Left renal cortex interstitium (tissue), 4 donors: ENCODE data around the gene APBA1. TPM values are rescaled to one million over a fixed set of nuclear protein-coding genes. Genes with fewer than 3 reads are reported as not detected.
A peak's percentile ranks its signal among the peaks of the same experiment; 100 is the strongest.
"Not testable (repeated sequence)": the region's sequence is repeated elsewhere in the genome, so short reads cannot be mapped to it uniquely, and the experiment has no call there.

Experiments used
- DNase-seq, 4 donors: peaks; one replicate each; pipeline ENCODE4 v3.0.0-alpha.2; 2013; ENCODE audit warnings: low read depth in 4 of 4, low spot score in 2 of 4, missing footprints in 1 of 4
- polyA plus RNA-seq, 4 donors: library from polyadenylated mRNA; unstranded; fragments of 120-200 nt; gene quantifications; one replicate each; pipeline ENCODE4 v1.2.1, GENCODE V29; 2013; ENCODE audit not compliant: insufficient read length in 4 of 4

Gene APBA1
- polyA plus RNA-seq, 4 donors, result 13.6 to 17.8 (median 16.6) TPM

DNA sequence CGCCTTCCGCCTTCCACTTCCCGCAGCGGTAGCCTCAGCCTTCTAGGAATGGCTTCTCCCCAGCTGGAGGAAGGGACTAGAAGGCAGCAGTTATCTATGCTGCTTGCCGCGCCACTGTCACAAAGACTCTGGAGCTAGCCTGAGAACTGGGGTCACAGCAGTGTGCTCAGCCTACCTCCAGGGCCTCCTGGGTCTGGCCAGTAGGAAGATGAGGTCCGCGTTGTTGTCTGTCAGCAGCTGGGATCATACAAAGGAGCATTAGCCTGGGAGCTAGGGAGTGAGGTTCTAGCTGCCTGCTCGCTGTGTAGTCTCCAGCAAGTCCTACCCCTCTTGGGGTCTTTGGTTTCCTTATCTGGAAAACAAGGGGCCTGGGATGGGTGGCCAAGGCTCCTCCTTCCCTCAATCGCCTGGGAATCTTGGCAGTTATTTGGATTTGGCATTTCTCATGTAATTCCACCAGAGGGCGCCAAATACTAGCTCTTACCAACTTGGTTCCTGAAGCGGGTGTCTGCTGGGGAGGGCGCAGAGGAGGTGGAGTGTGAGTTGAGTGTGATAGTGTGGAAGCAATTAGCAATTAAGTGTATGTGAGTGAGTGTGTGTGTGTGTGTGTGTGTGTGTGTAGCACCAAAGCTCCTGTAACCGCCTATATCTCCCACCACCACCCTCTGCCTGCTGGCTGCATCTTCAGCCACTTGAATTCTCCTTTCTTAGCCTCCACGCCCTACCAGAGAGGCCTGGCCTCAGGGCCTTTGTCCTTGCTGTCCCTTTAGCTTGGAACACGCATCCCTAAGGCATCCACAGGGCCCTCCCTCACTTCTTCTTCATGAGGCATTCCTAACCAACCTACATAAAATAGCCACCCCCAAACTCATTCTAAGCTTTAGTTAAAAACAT lies 250.0 kb downstream of the APBA1 start:
- peak in 1 of 4 donors; percentile 65 for DNase-seq

DNA sequence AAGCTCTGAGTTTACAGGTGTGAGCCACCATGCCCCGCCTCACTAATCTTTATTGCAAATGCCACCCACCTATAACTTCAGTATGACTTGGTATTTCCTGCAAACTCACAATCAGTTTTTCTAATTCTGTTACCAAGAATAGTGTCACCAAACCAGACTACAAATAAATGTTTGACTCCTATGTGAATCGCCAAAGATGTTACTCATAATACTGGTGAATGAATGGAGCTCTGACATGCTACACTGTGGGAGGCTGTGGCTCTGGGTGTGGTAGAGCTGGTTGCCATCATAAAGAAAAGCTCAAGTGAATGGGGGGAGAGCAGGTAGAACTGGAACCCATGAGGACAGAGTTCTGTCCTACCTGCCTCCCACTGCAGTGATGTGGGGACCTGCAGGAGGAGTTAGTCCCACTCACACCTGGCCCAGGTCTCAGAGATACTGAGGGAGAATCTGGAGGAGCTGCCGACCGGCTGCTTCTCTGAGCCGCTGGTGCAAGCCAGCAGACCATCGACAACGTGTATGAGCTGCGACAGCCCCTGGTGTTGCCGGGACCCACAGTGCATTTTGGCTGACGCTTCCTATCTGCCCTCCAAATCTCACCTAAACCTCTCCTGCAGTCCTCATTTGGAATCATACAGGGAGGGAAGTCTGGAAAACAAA lies 251.4 kb downstream of the APBA1 start:
- no peak for DNase-seq

DNA sequence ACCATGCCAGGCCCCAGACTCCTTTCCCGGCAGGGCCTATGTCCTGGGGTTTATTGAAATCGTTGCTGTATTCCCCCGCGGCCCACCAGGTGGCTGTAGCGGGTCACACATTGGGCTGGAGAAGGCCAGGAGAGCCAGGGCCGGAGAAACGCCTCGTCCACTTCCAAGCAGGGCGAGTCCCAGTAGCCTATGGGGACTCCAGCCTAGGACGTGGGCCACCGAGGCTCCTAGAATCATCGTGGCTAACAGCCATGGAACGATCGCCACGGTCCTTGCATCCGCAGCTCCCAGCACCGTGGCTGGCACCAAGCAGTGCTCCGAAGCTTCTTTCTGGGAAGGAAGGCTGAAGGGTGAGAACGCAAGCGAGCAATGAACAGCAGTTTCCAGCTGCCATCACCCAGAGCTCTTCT lies 259.4 kb downstream of the APBA1 start:
- peak in 3 of 4 donors; percentile 47 to 62 (median 60) for DNase-seq

DNA sequence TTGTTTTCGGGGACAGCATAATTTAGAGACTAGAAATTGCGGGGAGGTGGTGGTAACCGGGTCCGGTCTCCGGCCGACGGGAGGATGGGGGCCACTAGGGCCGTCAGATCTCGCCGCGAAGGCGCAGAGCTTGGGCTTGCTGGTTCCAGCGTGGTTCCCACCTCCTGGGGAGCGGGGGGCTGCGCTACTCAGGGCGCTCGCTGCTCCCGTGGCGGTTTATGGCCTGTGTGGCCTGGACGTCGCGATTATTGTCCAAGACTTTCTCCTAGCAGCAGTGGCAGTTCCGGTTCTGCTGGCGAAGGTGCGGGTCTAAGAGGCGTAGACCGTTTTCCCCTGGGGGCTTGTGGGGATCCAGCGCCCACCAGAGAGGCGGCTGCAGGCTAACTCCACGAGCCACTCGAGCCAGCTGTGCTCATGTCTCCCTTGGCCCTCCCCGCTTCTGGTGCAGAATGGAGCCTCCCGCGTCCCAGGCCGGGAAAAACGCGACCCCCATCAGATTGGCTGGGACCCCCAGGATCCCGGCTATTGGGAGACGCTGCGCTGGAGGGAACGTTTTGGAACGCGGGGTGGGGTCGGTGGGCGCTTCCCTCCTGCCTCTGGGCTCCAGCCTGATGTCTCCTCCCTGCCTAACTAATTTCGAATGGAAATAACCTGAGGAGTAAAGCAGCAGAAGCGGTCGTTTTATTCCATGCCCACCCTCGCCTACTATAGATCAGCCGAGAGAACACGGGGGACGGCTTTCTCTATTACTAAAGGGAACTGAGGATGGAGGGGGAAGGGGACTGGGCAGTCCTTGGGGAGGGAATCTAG lies 260.0 kb downstream of the APBA1 start:
- no peak for DNase-seq

DNA sequence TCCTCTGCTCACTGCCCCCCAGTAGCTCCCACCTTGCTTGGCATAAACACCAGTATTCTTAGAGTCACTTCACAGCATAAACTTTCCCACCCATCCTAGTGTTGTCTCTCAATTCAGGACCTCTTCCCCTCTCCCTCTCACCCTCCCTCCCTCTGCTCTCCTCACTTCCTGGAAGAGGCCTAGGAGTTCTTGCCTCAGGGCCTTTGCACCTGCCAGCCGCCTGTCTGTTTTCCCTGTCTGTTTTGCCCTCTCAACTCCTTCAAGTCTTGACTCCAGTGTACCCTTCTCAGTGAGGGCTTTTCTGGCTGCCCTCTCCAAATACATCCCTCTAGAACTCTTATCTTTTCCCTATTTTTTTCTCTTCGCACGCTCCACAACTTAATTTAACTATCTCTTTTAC lies 260.9 kb downstream of the APBA1 start:
- DNase-seq, result no peak

DNA sequence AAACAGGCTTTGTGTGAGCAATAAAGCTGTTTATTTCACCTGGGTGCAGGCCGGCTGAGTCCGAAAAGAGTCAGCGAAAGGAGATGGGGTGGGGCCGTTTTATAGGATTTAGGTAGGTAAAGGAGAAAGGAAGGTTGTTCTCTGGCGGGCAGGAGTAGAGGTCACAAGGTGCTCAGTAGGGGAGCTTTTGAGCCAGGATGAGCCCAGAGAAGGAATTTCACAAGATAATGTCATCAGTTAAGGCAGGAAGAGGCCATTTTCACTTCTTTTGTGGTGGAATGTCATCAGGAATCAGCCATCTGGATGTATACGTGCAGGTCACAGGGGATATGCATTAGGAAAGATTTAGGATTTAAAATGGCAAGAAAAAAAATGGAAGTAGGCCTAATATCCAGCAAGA lies 262.2 kb downstream of the APBA1 start:
- not testable (repeated sequence) for DNase-seq

DNA sequence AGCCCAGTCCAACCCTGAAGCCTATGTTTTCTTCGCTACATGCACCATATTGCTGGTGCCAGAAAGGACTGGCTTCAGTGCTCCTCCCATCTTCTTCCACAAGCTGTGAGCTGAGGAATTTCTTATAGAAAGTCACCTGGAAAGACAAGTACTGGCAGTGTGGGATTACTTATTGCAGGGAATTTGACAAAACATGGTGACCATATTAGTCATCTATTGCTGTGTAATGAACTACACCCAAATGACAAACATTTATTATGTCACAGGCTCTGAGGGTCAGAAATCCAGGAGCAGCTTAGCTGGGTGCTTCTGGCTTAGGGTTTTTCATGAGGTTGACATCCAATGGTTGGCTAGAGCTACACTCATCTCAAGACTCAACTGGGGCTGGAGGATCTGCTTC lies 271.7 kb downstream of the APBA1 start:
- no peak for DNase-seq

DNA sequence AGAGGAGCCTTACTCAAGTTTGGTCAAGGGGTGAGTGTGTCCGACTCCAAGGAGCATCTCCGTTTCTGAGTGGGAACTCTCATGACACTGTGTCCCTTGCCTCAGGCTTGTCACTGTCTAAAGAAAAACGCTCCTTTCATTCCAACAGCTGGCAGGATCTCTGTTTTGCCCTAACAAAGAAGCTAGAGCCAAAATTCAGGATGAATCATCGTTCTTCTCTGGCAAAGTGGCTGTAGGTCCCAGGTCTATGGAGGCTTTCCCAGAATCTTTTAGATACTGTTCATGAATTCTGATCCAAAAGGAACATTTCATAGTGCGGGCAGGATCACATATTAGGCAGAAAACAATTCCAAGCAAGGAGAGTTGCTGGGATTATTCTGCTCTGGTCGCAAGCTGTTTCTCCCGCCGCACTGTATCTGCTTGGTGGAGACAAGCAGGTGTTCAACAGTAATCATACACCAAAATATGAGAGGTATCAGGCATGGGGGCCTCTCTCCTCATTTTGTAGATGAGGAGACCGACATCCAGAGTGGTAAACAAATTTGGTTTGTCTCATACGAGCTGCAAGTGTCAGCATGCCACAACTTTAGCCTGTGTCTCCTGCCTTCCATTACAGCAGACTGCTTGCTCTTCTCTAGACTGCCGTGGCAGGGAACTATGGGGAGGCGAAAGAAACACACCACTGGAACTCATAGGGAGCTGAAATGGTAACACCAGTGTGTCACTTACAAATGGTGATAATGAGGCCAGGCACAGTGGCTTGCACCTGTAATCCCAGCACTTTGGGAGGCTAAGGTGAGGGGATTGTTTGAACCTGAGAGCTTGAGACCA lies 274.6 kb downstream of the APBA1 start:
- DNase-seq, result no peak

DNA sequence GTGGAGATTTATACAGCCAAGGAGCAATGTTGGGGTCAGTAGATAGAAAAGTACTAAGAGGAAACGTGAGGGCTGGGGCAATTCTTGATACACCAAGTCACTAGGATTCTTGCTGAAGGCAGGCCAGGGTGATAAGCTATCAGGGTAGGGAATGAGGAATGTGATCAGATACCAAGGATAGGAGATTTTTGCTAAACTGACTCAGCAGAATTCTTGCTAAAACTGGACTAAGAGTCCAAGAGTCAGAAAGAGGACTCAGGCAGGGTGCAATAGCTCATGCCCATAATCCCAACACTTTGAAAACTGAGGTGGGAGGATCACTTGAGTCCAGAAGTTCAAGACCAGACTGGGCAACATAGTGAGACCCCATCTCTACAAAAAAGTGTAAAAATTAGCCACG lies 275.4 kb downstream of the APBA1 start:
- no peak for DNase-seq

DNA sequence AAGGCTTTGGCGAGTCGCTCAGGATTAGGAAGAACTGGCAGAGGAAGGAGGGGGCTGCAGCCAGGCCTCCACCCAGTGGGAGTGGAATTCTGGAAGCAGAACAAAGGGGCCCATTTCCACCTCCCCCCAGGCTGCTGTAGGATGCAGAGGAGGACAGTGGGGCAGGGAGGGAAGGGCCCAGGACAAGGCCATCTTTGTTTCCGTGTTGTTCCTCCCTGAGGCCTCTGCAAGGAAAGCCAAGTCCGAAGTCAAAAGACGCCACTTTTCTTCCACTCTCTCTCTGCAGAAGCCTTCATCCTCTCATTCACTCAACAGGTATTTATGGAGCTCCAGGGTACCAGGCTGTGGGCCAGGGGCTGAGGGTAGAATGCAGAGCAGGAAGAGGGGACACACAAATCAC lies 276.5 kb downstream of the APBA1 start:
- DNase-seq, result no peak

DNA sequence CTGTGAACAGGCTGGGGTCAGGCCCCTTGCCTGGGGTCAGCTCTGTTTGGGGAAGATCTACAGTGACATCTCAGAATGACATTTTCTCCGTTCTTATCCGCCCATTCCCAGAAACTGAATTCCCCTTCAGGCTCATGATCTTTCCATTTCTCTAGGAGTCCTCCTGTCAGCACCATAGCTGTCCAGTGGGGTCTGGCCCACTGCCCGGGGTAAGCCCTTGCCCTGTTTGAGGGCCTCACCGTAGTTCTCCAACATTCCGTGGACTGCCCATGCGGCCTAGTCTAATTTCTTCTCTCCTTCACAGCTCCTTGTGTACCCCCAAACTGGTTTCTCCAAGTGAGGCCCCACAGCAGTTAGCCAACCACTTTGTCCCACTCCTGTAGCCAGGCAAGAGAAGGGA lies 278.7 kb downstream of the APBA1 start:
- DNase-seq, result no peak

DNA sequence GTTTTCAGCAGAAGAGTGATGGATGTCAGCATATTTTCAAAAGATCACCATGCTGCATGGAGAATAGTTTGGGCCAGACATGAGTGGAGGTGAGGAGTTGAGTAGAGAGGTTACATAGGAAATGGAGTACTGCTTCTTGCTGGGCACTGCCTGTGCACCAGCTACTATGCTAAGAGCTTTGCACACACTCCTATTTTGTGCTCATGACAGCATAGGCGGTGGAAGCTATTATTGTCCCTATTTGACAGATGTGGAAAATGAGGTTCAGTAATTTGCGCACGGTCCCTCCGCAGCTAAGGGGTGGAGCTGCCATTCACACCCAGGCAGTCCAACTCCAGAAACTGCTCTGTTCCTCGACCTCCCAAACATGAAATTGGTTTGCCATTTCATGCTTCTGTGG lies 279.3 kb downstream of the APBA1 start:
- no peak for DNase-seq

DNA sequence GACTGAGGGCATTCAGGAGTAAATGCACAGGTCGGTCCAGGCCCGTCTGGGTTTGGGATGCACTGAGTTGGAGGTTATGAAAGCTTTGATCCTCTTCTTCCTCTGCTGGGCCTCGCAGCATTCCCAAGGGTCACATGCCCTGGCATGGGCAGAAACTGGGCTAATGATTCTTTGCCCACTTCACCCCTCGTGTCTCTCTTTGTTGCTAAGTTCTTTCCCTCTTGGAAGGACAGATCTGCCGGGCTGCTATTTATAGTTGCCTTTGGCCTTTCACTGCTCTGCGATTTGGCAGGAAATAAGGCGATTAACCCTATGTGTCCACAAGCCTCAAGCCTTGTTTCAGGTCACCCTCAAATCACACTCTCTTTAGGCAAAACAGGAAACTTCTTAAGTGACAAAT lies 280.2 kb downstream of the APBA1 start:
- no peak for DNase-seq

DNA sequence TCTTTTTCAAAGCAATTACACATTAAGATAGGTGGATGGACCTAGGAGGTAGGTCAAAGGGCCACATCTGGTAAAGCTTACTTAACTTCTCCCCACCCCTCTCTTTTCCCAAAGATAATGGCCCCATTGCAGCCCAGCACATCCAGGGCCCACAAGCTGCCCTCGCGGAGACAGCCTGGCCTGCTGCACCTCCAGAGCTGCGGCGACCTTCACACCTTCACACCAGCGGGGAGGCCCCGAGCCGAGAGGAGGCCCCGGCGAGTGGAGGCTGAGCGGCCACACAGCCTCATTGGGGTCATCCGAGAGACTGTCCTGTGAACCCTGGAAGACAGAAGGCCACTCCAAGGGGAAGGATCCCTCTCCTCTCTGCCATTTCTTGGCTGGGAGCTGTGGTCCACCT lies 280.7 kb downstream of the APBA1 start:
- no peak for DNase-seq

DNA sequence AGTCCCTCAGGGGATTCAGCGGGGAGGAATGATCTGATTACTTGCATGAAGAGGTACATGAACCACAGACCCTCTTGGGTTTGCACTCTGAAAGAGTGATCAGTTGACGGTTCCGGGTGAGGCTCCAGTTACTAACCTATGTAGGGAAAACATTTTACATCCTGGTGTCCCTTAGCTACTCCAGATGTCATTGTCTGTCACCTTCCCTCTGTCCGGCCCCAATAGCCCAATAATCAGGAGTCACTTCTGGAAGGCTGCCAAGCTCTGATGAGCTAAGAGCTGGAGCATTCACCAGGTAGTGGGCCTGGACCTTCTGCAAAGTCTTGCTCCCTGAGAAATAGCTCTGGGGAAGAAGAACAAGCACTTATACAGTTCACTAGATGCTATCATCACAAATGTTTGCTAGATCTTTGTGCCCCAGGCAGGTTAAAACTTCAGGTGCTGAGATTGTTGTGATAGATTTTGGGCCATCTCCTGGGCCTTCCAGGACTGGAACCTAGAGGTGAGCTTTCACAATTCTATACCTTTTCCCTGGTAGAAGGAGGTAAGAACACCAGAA lies 282.7 kb downstream of the APBA1 start:
- no peak for DNase-seq

DNA sequence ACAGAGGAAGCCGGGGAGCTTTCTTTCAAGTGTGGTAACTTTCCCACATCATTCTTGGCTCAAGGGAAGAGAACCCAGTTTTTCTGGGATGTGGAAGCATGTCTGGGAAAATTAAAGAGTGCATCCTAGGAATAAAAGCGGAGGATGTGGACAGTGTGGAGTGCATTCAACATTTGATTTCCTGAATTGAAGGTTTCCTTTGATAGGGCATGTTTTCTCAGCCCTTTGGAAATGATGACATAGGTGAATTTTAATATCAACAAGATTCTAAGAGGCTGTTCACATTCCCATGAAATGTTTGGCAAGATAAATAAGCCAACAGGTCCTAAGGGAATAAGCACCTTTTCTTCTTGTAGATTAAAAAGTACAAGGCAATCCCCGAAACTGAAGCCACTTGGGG lies 283.6 kb downstream of the APBA1 start:
- no peak for DNase-seq

DNA sequence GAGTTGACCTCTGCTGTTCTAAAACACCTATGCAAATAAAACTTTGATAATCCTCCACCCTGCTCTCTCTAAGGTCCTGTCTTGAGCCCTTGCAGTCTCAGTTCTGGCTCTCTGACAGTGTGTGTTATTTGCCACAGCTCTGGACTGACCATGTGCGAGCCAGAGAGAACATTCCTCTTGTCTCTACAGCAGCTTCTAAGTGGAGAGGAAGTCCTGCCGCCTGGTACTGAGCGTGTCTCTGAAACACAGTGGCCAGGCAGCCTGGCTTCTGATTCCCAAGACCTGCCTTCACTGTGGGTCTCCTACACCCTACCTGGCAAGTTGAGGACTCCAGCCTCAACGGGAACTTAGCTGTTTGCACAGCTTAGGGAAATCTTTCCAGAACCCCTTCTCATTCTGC lies 285.5 kb downstream of the APBA1 start:
- DNase-seq, result no peak

DNA sequence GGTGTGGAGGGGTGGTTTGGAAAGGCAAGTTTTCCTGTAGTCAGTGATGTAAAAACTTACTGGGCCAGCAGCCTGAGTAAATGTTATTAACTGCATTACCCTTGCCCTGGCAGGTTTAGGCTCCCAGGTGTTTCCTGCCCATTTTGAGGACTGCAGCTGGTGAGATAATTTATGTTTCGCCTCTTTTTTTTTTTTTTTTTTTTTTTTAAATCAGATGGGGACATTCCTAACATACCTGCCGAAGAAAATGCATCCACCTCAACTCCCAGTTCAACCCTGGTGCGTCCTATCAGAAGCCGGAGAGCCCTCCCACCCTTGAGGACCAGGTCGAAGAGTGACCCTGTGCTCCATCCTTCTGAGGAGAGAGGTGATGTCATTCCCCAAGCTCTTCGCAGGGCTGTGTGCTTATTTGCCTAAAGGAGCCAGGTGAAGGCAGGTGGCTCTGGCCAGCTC lies 286.6 kb downstream of the APBA1 start:
- DNase-seq, result no peak

DNA sequence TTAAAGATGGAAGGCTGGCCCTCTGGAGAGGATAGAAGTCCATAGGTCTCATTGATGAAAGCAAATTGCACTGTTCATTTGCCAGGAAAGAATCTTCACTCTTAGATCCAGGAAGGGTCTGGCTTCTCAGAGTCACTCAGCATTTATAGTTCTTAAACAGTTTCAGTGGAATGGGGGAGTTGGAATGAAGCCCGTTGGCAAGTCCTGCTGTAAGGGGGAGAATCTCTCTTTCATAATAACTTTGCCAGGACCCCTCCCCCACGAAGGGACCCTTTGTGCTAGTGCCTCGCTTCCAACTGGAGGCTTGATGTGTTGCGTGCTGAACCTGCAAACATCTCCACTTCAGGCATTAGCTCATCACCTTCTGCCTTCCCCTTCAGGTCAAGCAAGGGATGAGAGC lies 290.0 kb downstream of the APBA1 start:
- no peak for DNase-seq

DNA sequence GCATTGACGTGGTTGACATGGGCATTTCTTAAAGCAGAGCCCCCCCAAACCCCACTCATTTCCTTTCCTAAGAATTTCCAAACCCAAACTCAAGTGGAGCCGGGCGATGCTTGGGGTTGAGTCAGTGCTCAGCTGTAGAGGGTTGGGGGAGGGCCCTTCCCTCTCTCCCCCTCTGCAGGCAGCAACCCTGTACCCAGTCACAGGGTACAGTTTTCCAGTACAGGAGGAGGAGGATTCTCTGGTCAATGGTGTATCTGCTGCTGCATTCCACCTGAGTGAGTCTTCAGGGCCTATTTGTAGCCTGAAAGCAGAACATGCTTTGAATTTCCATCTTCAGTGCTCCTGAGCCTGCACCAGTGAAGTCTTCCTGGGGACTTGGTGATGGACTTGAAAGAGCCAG lies 291.4 kb downstream of the APBA1 start:
- no peak for DNase-seq
